GM18505 (cell line): Measurements from ENCODE around the gene ZNF181.

Source experiments
- ATAC-seq: cut with Tn5 transposase; IDR thresholded peaks from one replicate; pipeline ENCODE4 v1.9.1; 2021; ENCODE audit not compliant: unreplicated experiment
- POLR2A ChIP-seq: IDR thresholded peaks from 4 replicates; pipeline ENCODE4 v1.6.1; 2011; ENCODE audit warnings: borderline replicate concordance; ENCODE audit not compliant: insufficient read depth, insufficient read length; ENCODE audit errors: extremely low read depth

The ZNF181 gene

DNA sequence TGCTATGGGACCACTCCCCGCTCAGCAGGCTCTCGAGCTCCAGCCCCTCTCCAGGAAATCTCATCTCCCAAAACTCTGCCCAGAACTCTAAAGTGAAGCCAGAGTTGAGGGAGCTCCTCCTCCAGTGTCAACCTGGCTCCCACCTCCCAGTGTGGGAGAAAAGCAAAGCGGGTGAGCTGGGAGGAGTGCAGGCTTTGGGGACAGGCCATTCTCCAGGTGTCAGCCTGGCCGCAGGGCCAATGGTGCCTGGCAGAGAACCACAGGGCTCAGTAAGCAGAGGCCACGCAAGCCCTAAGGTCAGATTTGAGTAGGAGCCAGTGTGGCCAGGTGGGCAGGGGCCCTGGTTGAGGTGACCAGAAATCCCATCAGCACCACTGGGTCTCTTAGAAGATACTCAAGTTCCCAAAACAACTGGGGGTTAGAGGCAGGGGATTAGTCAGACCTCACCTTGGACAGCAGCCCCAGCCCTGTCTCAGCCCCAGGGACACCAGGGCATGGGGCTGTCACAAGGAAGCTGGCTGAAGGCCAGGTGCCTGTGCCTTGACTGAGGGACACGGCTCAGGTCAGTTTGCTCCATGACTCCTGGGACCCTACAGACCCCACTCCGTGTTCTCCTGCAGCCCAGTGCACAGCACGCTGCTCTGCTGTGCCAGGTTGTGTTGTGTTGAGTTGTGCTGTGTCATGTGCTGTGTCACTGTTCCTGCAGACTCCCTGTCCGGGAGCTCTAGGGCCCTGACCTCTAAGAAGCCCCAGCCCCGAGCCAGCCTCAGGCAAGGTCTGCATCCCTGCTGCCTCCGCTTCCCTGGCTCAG lies 2.8 kb upstream of the ZNF181 start:
- ATAC-seq, result no peak
- TF ChIP-seq POLR2A, result no peak

DNA sequence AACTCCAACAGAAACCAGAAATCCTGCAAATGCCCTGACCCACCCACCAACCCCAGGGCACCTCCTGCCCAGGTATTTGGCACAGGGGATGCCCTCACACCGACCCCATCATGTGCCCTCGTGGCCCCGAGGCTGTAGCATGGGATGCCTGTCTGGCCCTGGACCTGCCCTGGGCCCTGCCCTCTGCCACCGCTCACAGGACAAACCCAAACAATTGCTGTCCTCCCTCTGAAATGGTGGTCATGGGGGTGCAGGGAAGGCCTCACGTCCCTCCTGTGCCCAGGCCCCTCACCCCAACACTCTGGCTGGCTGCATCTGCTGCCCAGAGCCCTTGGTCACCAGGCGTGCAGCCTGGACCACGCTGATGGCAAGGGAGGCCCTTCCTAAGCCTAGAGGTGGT lies 2.1 kb upstream of the ZNF181 start:
- ATAC-seq, result no peak
- TF ChIP-seq POLR2A, result no peak

- ATAC-seq, result no peak
Observed at GRCh38 chr19:34732612-34733211, 1.3 kb upstream of the ZNF181 start.

GRCh38 chr19:34733266-34733745 lies 737 bp upstream of the ZNF181 start:
- TF ChIP-seq POLR2A, result no peak
- peak; percentile 8 for ATAC-seq

More at GRCh38 chr19:34732612-34733211, 1.3 kb upstream of the ZNF181 start:
- no peak for TF ChIP-seq POLR2A

GRCh38 chr19:34734537-34735103 lies 577 bp downstream of the ZNF181 start:
- TF ChIP-seq POLR2A, result no peak
- ATAC-seq, result no peak

- no peak for TF ChIP-seq POLR2A
- ATAC-seq, result no peak
Observed at GRCh38 chr19:34744896-34745690, 11.1 kb downstream of the ZNF181 start.

DNA sequence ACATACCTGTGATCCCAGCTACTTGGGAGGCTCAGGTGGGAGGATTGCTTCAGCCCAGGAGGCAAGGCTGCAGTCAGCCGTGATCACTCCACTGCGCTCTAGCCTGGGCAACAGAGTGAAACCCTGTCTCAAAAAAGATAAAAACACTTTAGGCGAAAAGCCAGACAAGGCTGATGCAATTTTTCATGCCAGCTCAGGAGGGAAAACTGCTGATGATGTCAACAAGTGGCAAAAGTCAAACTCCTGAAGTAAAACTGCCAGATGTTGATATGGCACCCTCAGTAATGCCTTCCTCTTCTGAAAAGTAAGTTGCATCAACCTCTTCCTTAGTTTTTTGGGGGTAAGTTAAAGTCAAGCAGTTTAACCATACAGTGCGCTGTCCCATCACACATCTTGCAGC lies 23.4 kb downstream of the ZNF181 start:
- TF ChIP-seq POLR2A, result no peak
- no peak for ATAC-seq

DNA sequence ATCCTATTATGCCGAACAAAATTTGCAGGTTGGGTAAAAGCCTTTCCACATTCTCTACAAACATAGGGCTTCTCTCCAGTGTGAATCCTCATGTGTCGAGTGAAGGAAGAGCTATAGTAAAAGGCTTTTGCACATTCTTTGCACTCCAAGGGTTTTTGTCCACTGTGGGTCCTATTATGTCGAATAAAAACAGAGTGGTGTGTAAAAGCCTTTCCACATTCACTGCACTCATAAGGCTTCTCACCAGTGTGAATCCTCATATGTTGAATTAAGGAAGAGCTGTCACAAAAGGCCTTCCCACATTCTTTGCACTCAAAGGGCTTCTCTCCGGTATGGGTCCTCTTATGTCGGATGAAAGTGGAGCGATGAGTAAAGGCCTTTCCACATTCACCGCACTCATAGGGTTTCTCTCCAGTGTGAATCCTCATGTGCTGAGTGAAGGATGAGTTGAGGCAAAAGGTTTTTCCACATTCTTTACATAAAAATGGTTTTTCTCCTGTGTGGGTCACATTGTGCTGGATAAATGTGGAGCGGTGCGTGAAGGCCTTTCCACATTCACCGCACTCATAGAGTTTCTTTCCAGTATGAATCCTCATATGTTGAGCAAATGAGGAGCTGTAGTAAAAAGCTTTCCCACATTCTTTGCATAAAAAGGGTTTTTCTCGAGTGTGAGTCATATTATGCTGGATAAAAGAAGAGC lies 25.3 kb downstream of the ZNF181 start:
- no peak for ATAC-seq
- TF ChIP-seq POLR2A, result no peak

DNA sequence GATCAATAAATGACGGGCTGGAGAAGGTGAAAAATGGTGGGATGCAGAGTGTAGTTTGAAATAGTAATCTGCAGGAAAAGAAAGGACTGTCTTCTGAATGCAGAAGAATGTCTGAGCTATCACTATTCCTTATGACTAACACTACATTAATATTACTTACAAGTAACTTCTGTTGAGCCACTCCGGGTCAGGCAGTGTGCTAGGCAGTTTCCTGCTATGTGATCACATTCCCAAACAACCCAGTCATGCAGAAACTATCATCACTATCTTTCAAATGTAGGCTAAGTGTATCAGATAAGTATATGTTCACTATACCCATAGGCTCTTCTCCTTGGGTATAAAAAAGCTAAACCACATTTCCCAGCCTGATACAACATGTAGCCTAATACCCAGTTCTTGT lies 32.3 kb downstream of the ZNF181 start:
- no peak for ATAC-seq
- TF ChIP-seq POLR2A, result no peak

DNA sequence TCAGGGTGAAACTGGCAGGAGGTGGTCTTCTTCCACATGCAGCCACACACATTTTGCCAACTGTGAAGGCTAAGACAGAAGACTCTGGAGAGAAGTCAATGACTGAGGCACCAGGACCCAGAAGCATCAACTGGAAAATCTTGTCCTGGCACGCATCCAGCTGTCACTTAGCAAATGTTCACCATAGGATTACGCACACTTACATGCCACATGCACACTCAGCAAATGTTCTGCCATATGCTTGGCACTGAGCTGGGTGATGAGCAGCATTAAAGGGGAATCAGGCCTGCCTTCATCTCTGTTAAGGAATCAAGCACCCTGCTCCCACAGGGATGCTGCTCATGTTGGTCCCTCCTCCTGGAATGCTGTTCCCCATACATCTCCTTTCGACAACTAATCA lies 33.9 kb downstream of the ZNF181 start:
- no peak for ATAC-seq
- TF ChIP-seq POLR2A, result no peak

- ATAC-seq, result peak; percentile 98
- peak; percentile 71 for TF ChIP-seq POLR2A
Observed at GRCh38 chr19:34772697-34773554, 38.9 kb downstream of the ZNF181 start, which contains the start of gene ZNF599. Gene ZNF599 (minus strand): TSS chr19:34773215. CDS start chr19:34772841, 374 bp downstream.

- no peak for ATAC-seq
- TF ChIP-seq POLR2A, result no peak
Observed at GRCh38 chr19:34773555-34773864, 39.5 kb downstream of the ZNF181 start.
